K562 (cell line): ENCODE data around the gene LYPD6B. TPM values are rescaled to one million over a fixed set of nuclear protein-coding genes. Genes with fewer than 3 reads are reported as not detected.
A peak's percentile ranks its signal among the peaks of the same experiment; 100 is the strongest.

Experiments used
- ATAC-seq: fragments of 200-7000 bp; cut with Tn5 transposase; 3 replicates; pipeline ENCODE4 v1.9.1; 2020; ENCODE audit warnings: moderate library complexity
- BruUV-seq: library from RNA; stranded (reverse); fragments of 400-500 nt; replicated peaks from 2 replicates; lab custom pipeline; 2021; lab: Mats Ljungman, UMichigan
- CTCF ChIA-PET: fragments of 300-600 bp; formaldehyde crosslinking; extraction: SDS; loops from one replicate; lab custom pipeline; 2021; ENCODE audit warnings: low intra/inter-chr PET ratio; lab: Yijun Ruan, JAX
- POLR2A ChIA-PET: fragments of 300-600, 350-650 bp; sonication (Branson Sonifier 250); formaldehyde crosslinking; extraction: SDS; loops from one replicate; lab custom pipeline; 2021; ENCODE audit warnings: antibody characterized with exemption, inconsistent platforms; lab: Yijun Ruan, JAX
- DNase-seq, 4 experiments: peaks; one replicate each; pipeline versions ENCODE4 v3.0.0 to v3.0.0-alpha.2; 2011 to 2018; ENCODE audit warnings: low spot score in 3 of 4, mixed read lengths in 3 of 4; ENCODE audit errors: extremely low read depth in 1 of 4
- FAIRE-seq: peaks from 2 replicates; lab custom pipeline; 2011; peaks lifted over from hg19 to GRCh38; lab: Jason Lieb, UNC
- H2AFZ ChIP-seq: 2 replicates; pipeline ENCODE4 v1.6.0; 2011; ENCODE audit warnings: low read depth, low read length, control low read depth, inconsistent platforms
- H3K27ac ChIP-seq: fragments of 200-600 bp; 3 replicates; pipeline ENCODE4 v1.8.0; 2011; ENCODE audit warnings: low read depth, mild to moderate bottlenecking, control low read depth, inconsistent platforms, low read length, moderate library complexity, mixed read lengths; ENCODE audit errors: extremely low read depth
- H3K27me3 ChIP-seq, 2 experiments: fragments of 300-600 bp in 1 of 2; 2 replicates in 1 of 2; 3 replicates in 1 of 2; pipeline versions ENCODE4 v1.6.0 to v1.8.0; 2011; ENCODE audit warnings: inconsistent platforms in 2 of 2, low read length in 2 of 2, mild to moderate bottlenecking in 1 of 2, mixed read lengths in 1 of 2, moderate library complexity in 1 of 2; ENCODE audit not compliant: control insufficient read depth in 2 of 2, insufficient read depth in 2 of 2
- H3K36me3 ChIP-seq: fragments of 300-600 bp; 3 replicates; pipeline ENCODE4 v1.8.0; 2011; ENCODE audit warnings: mild to moderate bottlenecking, low read length, inconsistent platforms; ENCODE audit not compliant: control insufficient read depth, insufficient read depth
- H3K4me1 ChIP-seq, 2 experiments: fragments of 200-600 bp in 1 of 2; replicated peaks in 1 of 2; 2 replicates in 1 of 2; 3 replicates in 1 of 2; pipeline versions ENCODE4 v1.5.1 to v1.8.0; 2011; ENCODE audit warnings: inconsistent platforms in 2 of 2, low read length in 2 of 2, mild to moderate bottlenecking in 1 of 2, mixed read lengths in 1 of 2, moderate library complexity in 1 of 2; ENCODE audit not compliant: control insufficient read depth in 2 of 2, insufficient read depth in 2 of 2
- H3K4me2 ChIP-seq: 2 replicates; pipeline ENCODE4 v1.6.1; 2011; ENCODE audit warnings: low read length, control low read depth, inconsistent platforms, mixed read lengths; ENCODE audit not compliant: insufficient read depth
- H3K4me3 ChIP-seq: fragments of 200-600 bp; sonication (generic), shearing (Covaris generic); 2 replicates; pipeline ENCODE4 v1.5.1; 2016; ENCODE audit warnings: control low read depth, inconsistent platforms
- H3K79me2 ChIP-seq: fragments of 200-600 bp; 3 replicates; pipeline ENCODE4 v1.8.0; 2011; ENCODE audit warnings: low read length, inconsistent platforms; ENCODE audit not compliant: control insufficient read depth, insufficient read depth
- H3K9ac ChIP-seq, 2 experiments: 2 replicates each; pipeline versions ENCODE4 v1.6.0 to v1.6.1; 2011; ENCODE audit warnings: low read depth in 2 of 2, low read length in 2 of 2, control low read depth in 1 of 2, inconsistent platforms in 1 of 2, mild to moderate bottlenecking in 1 of 2, mixed read lengths in 1 of 2; ENCODE audit not compliant: insufficient read depth in 1 of 2
- H3K9me1 ChIP-seq: one replicate; pipeline ENCODE4 v1.6.0; 2011; ENCODE audit warnings: inconsistent platforms, mild to moderate bottlenecking, low read length, moderate library complexity; ENCODE audit not compliant: control insufficient read depth, insufficient read depth
- H3K9me3 ChIP-seq: replicated peaks from 2 replicates; pipeline ENCODE4 v1.5.1; 2011; ENCODE audit warnings: low read depth, low read length, inconsistent platforms; ENCODE audit not compliant: control insufficient read depth, insufficient read depth
- H4K20me1 ChIP-seq: replicated peaks from 2 replicates; pipeline ENCODE4 v1.6.1; 2011; ENCODE audit warnings: low read length, inconsistent platforms, mixed read lengths; ENCODE audit not compliant: control insufficient read depth, insufficient read depth
- CBFA2T3 ChIP-seq: fragments of 450-650 bp; IDR thresholded peaks from 2 replicates; pipeline ENCODE4 v1.6.1; 2017
- CBFB ChIP-seq: sonication (generic); formaldehyde crosslinking; IDR thresholded peaks from 2 replicates; pipeline ENCODE4 v1.4.0; 2020; ENCODE audit warnings: mild to moderate bottlenecking, missing genetic modification reagents
- HDAC1 ChIP-seq, 2 experiments: fragments of 450-650 bp; IDR thresholded peaks; 2 replicates each; pipeline ENCODE4 v1.6.1; 2016 to 2017; ENCODE audit warnings: inconsistent platforms in 1 of 2, mild to moderate bottlenecking in 1 of 2, moderate library complexity in 1 of 2
- PHB2 ChIP-seq: fragments of 450-650 bp; IDR thresholded peaks from 2 replicates; pipeline ENCODE4 v1.6.1; 2017; ENCODE audit warnings: low read depth
- PYGO2 ChIP-seq: fragments of 450-650 bp; IDR thresholded peaks from 2 replicates; pipeline ENCODE4 v1.6.1; 2016; ENCODE audit warnings: mild to moderate bottlenecking, missing genetic modification characterization, moderate library complexity, missing compliant biosample characterization
- RCOR1 ChIP-seq, 2 experiments: IDR thresholded peaks; 2 replicates each; pipeline ENCODE4 v1.6.1; 2012; ENCODE audit warnings: low read depth in 2 of 2, low read length in 2 of 2, borderline replicate concordance in 1 of 2, improper control_type of control experiment in 1 of 2
- ZEB2 ChIP-seq: fragments of 450-650 bp; IDR thresholded peaks from 2 replicates; pipeline ENCODE4 v1.6.1; 2016
- WGBS: fragments of 100-300 bp; shearing (Covaris generic); methylation state at CpG from one replicate; pipeline ENCODE4 v1.1.6; 2016; ENCODE audit warnings: low coverage, mixed read lengths; ENCODE audit not compliant: insufficient coverage; ENCODE audit errors: missing lambda C conversion rate; 5-methylcytosine and 5-hydroxymethylcytosine counted together
- in situ Hi-C: fragments of 300-500 bp; cut with MboI; formaldehyde crosslinking; loops from 4 replicates; pipeline ENCODE4 v1.15.0; 2018; ENCODE audit warnings: inconsistent platforms, mixed read lengths
- intact Hi-C: fragments of 100-400 bp; cut with micrococcal nuclease; formaldehyde crosslinking; loops from 2 replicates; pipeline ENCODE4 v1.14.2; 2022
- polyA plus RNA-seq, 8 experiments: library from polyadenylated mRNA; depleted of rRNA in 4 of 8; stranded (reverse) in 5 of 8; unstranded in 3 of 8; fragments of >200 nt; fragmentation: Nextera tagmentation in 2 of 8; fragmentation: Illumina TruSeq in 1 of 8; extraction: Ambion mirVana in 2 of 8; extraction: Trizol in 1 of 8; gene quantifications; 2 replicates each; pipeline versions ENCODE4 v1.2.1 to v1.2.3, GENCODE V29; 2011 to 2014; ENCODE audit warnings: inconsistent platforms in 1 of 8, missing spikeins in 1 of 8
- total RNA-seq, 7 experiments: library from RNA; depleted of rRNA in 6 of 7; stranded (reverse); fragments of >200 nt in 6 of 7; fragmentation: Illumina TruSeq in 2 of 7; extraction: Trizol in 2 of 7; gene quantifications; 2 replicates each; pipeline versions ENCODE4 v1.2.1 to v1.2.3, GENCODE V29; 2011 to 2021; ENCODE audit warnings: low replicate concordance in 1 of 7
- TF ChIP-seq, protein P1 (sequence below): fragments of 450-650 bp; formaldehyde crosslinking; IDR thresholded peaks from 2 replicates; pipeline ENCODE4 v1.4.0; 2020; ENCODE audit warnings: mild to moderate bottlenecking, moderate library complexity
- TF ChIP-seq, protein P2 (sequence below): fragments of 450-650 bp; IDR thresholded peaks from 2 replicates; pipeline ENCODE4 v1.6.1; 2016; ENCODE audit warnings: mild to moderate bottlenecking
- TF ChIP-seq, protein P3 (sequence below), 2 experiments: fragments of 450-650 bp; IDR thresholded peaks; 2 replicates each; pipeline ENCODE4 v1.6.1; 2016; ENCODE audit warnings: mild to moderate bottlenecking in 2 of 2, borderline replicate concordance in 1 of 2, low read depth in 1 of 2, moderate library complexity in 1 of 2

The LYPD6B gene
- total and polyA plus RNA-seq, 9 of the 15 experiments (the other 6 are each of a cell fraction or from before 2014, with no cell fraction given) = not detected

DNA sequence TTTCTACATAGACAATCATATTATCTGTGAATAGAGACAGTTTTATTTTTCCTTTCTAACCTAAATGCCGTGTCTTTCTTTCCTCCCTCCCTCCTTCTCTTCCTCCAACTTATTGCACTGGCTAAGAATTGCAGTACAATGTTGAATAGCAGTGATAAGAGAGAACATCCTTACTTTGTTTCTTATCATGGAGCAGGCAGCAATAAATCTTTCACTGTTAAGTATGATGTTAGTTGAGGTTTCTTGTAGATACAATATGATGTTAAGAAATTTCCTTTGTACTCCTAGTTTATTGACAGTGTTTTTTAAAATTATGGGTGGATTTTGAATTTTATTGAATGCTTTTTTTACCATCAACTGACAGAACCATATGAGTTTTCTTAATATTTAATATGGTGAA is 6.0 kb downstream of the LYPD6B start:
- Histone ChIP-seq H3K79me2 (no peaks in the 10 kb centered on the region), H3K4me2 (no peak overlapping the region), H3K9me1 (no peaks in the 10 kb centered on the region), H3K9ac (no peak overlapping the region), H3K27me3 (peaks cover 0 to 2% of the 10 kb centered on the region in 2 experiments; a peak in 2 of 5 replicates), H3K36me3 (no peaks in the 10 kb centered on the region), H2AFZ (no peak overlapping the region), H3K4me1 (no peaks in the 10 kb centered on the region), H3K27ac (no peak overlapping the region), H3K4me3 (no peak overlapping the region), H3K9me3 (no peaks in the 10 kb centered on the region), H4K20me1 (no peaks in the 10 kb centered on the region)
- intact Hi-C loops (no loop called here), in situ Hi-C loops (no loop called here)
- 5% methylated on average over 1 of the region's 1 CpG for WGBS
- ATAC-seq (no peak), DNase-seq (no peak), FAIRE-seq (no peak)
- no TSS peak for BruUV-seq
- ChIA-PET CTCF (interaction anchor here (1.1 kb wide), 1 partner anchor 8 kb away, joined by 3 read pairs; no protein-coding TSS in a partner anchor), POLR2A (no interaction called here)
- TF ChIP-seq PYGO2 (tag) (no peak), ZEB2 (no peak), HDAC1 (IDR thresholded peaks at IDR 0.05) (0 out of 4 replicates have a peak, but pooled peaks of 1 of the 2 experiments have one; percentile 36), PHB2 (no peak), CBFB (no peak), CBFA2T3 (peak; percentile 60; the same call in 1 of the 2 replicates), RCOR1 (IDR thresholded peaks at IDR 0.05; ENCODE audit: borderline replicate concordance in 1 of 2, low read depth in 2 of 2, low read length in 2 of 2) (peak in 1 of 2 experiments; percentile 52; a peak in 1 of 4 replicates)
- TF ChIP-seq, protein P1, sequence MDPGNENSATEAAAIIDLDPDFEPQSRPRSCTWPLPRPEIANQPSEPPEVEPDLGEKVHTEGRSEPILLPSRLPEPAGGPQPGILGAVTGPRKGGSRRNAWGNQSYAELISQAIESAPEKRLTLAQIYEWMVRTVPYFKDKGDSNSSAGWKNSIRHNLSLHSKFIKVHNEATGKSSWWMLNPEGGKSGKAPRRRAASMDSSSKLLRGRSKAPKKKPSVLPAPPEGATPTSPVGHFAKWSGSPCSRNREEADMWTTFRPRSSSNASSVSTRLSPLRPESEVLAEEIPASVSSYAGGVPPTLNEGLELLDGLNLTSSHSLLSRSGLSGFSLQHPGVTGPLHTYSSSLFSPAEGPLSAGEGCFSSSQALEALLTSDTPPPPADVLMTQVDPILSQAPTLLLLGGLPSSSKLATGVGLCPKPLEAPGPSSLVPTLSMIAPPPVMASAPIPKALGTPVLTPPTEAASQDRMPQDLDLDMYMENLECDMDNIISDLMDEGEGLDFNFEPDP (CRISPR knock-in tag) = no peak
- TF ChIP-seq, protein P2, sequence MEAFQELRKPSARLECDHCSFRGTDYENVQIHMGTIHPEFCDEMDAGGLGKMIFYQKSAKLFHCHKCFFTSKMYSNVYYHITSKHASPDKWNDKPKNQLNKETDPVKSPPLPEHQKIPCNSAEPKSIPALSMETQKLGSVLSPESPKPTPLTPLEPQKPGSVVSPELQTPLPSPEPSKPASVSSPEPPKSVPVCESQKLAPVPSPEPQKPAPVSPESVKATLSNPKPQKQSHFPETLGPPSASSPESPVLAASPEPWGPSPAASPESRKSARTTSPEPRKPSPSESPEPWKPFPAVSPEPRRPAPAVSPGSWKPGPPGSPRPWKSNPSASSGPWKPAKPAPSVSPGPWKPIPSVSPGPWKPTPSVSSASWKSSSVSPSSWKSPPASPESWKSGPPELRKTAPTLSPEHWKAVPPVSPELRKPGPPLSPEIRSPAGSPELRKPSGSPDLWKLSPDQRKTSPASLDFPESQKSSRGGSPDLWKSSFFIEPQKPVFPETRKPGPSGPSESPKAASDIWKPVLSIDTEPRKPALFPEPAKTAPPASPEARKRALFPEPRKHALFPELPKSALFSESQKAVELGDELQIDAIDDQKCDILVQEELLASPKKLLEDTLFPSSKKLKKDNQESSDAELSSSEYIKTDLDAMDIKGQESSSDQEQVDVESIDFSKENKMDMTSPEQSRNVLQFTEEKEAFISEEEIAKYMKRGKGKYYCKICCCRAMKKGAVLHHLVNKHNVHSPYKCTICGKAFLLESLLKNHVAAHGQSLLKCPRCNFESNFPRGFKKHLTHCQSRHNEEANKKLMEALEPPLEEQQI = no peak
- TF ChIP-seq, protein P3, sequence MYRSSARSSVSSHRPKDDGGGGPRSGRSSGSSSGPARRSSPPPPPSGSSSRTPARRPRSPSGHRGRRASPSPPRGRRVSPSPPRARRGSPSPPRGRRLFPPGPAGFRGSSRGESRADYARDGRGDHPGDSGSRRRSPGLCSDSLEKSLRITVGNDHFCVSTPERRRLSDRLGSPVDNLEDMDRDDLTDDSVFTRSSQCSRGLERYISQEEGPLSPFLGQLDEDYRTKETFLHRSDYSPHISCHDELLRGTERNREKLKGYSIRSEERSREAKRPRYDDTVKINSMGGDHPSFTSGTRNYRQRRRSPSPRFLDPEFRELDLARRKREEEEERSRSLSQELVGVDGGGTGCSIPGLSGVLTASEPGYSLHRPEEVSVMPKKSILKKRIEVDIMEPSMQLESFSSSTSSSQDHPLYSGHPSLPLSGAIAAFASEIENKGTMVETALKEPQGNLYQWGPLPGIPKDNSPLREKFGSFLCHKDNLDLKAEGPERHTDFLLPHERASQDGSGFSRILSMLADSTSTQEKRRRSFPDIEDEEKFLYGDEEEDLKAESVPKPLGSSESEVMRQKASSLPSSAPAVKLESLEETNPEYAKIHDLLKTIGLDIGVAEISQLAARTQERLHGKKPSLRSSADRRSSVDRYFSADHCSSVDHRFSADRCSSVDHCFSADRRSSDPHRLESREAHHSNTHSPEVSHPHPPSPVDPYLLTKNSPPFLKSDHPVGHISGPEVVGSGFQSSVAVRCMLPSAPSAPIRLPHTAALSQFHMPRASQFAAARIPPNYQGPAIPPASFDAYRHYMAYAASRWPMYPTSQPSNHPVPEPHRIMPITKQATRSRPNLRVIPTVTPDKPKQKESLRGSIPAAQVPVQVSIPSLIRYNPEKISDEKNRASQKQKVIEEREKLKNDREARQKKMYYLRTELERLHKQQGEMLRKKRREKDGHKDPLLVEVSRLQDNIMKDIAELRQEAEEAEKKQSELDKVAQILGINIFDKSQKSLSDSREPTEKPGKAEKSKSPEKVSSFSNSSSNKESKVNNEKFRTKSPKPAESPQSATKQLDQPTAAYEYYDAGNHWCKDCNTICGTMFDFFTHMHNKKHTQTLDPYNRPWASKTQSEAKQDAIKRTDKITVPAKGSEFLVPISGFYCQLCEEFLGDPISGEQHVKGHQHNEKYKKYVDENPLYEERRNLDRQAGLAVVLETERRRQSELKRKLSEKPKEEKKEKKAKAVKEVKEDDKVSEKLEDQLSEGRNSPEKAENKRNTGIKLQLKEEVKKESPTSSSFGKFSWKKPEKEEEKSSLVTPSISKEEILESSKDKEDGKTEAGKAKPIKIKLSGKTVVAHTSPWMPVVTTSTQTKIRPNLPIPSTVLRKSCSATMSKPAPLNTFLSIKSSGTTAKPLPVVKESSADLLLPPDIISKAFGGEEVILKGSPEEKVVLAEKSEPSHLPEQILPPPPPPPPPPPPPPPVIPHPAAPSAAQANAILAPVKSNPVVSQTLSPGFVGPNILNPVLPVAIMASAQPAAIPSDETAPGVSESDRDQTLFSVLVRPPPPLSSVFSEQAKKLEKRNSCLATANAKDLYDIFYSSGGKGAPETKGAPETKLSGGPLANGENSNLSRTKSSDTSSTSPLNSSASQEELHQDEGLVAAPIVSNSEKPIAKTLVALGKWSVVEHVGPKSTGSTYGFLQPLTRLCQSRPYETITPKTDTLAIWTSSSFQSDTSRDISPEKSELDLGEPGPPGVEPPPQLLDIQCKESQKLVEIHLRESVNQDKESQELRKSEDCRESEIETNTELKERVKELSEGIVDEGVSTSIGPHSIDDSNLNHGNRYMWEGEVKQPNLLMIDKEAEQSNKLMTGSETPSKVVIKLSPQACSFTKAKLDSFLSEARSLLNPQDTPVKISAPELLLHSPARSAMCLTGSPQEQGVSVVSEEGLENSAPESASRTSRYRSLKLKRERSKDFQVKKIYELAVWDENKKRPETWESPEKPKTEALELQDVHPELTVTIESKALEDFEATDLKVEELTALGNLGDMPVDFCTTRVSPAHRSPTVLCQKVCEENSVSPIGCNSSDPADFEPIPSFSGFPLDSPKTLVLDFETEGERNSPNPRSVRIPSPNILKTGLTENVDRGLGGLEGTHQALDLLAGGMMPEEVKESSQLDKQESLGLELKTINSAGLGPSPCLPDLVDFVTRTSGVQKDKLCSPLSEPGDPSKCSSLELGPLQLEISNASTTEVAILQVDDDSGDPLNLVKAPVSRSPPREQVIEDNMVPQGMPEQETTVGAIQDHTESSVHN (IDR thresholded peaks at IDR 0.05; ENCODE audit: borderline replicate concordance in 1 of 2, low read depth in 1 of 2) = no peak
